CD14-positive monocyte (primary cell): ENCODE results near the gene MYO5C. TPM values are rescaled to one million over a fixed set of nuclear protein-coding genes. Genes with fewer than 3 reads are reported as not detected.

Experiments
- DNase-seq, 3 donors: peaks; one replicate each; pipeline ENCODE4 v3.0.0-alpha.2; 2011 to 2022
- H2AFZ ChIP-seq: 2 replicates; pipeline ENCODE4 v1.6.0; 2012; ENCODE audit warnings: mild to moderate bottlenecking, low read depth, low read length, inconsistent platforms; ENCODE audit not compliant: insufficient read depth, poor library complexity, severe bottlenecking
- H3K27ac ChIP-seq, 2 donors: 1 replicate in 1 of 2; 2 replicates in 1 of 2; pipeline ENCODE4 v1.5.1; 2012 to 2013; ENCODE audit warnings: low read length in 2 of 2, control low read depth in 1 of 2, inconsistent platforms in 1 of 2, low read depth in 1 of 2, mild to moderate bottlenecking in 1 of 2
- H3K27me3 ChIP-seq, 2 donors: one replicate each; pipeline versions ENCODE4 v1.6.0 to v1.6.1; 2011 to 2013; ENCODE audit warnings: low read length in 2 of 2; ENCODE audit not compliant: control insufficient read depth in 2 of 2, insufficient read depth in 2 of 2
- H3K36me3 ChIP-seq, 2 donors: replicated peaks in 1 of 2; 1 replicate in 1 of 2; 2 replicates in 1 of 2; pipeline versions ENCODE4 v1.5.1 to v1.6.1; 2012 to 2013; ENCODE audit warnings: low read length in 2 of 2, control low read depth in 1 of 2, inconsistent platforms in 1 of 2, mild to moderate bottlenecking in 1 of 2; ENCODE audit not compliant: insufficient read depth in 2 of 2, control insufficient read depth in 1 of 2
- H3K4me1 ChIP-seq, 2 donors: 1 replicate in 1 of 2; 2 replicates in 1 of 2; pipeline versions ENCODE4 v1.5.1 to v1.6.1; 2012 to 2013; ENCODE audit warnings: low read length in 2 of 2, control low read depth in 1 of 2, inconsistent platforms in 1 of 2, mild to moderate bottlenecking in 1 of 2, moderate library complexity in 1 of 2; ENCODE audit not compliant: insufficient read depth in 2 of 2, control insufficient read depth in 1 of 2
- H3K4me2 ChIP-seq: replicated peaks from 2 replicates; pipeline ENCODE3; 2012; ENCODE audit warnings: low read length, moderate library complexity, mild to moderate bottlenecking; ENCODE audit not compliant: poor library complexity, severe bottlenecking; ENCODE audit errors: extremely low read depth
- H3K4me3 ChIP-seq, 3 experiments: fragments of 200-600 bp in 1 of 3; sonication (generic) in 1 of 3; replicated peaks in 1 of 3; 1 replicate in 2 of 3; 2 replicates in 1 of 3; pipeline ENCODE4 v1.5.1; 2011 to 2013; ENCODE audit warnings: low read length in 3 of 3, mild to moderate bottlenecking in 3 of 3, control low read depth in 2 of 3, low read depth in 2 of 3, inconsistent platforms in 1 of 3, moderate library complexity in 1 of 3
- H3K79me2 ChIP-seq: 2 replicates; pipeline ENCODE4 v1.6.0; 2012; ENCODE audit warnings: mild to moderate bottlenecking, control low read depth, inconsistent platforms, low read length, moderate library complexity; ENCODE audit not compliant: insufficient read depth
- H3K9ac ChIP-seq: 2 replicates; pipeline ENCODE4 v1.6.0; 2017; ENCODE audit warnings: low read length, mild to moderate bottlenecking; ENCODE audit not compliant: insufficient read depth, poor library complexity, severe bottlenecking
- H3K9me3 ChIP-seq, 2 donors: replicated peaks in 1 of 2; 1 replicate in 1 of 2; 2 replicates in 1 of 2; pipeline versions ENCODE4 v1.5.1 to v1.6.1; 2012 to 2013; ENCODE audit warnings: low read length in 2 of 2, control low read depth in 1 of 2; ENCODE audit not compliant: control insufficient read depth in 1 of 2, insufficient read depth in 1 of 2
- H4K20me1 ChIP-seq: 2 replicates; pipeline ENCODE4 v1.6.0; 2012; ENCODE audit warnings: mild to moderate bottlenecking, low read length, control low read depth, moderate library complexity; ENCODE audit not compliant: insufficient read depth
- H3K27ac Mint-ChIP-seq, 7 donors: one replicate each; pipeline ENCODE4 v1.8.0; 2020; ENCODE audit warnings: mild to moderate bottlenecking in 7 of 7, mixed read lengths in 7 of 7, moderate library complexity in 6 of 7, inconsistent platforms in 2 of 7
- H3K27me3 Mint-ChIP-seq, 3 donors: one replicate each; pipeline ENCODE4 v1.8.0; 2021 to 2022; ENCODE audit warnings: low read depth in 3 of 3, mild to moderate bottlenecking in 3 of 3, mixed read lengths in 3 of 3, moderate library complexity in 3 of 3, inconsistent platforms in 1 of 3
- H3K36me3 Mint-ChIP-seq, 2 donors: one replicate each; pipeline ENCODE4 v1.8.0; 2020; ENCODE audit warnings: mixed read lengths in 2 of 2, inconsistent platforms in 1 of 2, mild to moderate bottlenecking in 1 of 2
- H3K4me1 Mint-ChIP-seq: one replicate; pipeline ENCODE4 v1.8.0; 2020; ENCODE audit warnings: mild to moderate bottlenecking, mixed read lengths
- H3K4me3 Mint-ChIP-seq, 2 donors: one replicate each; pipeline ENCODE4 v1.8.0; 2020; ENCODE audit warnings: mild to moderate bottlenecking in 2 of 2, mixed read lengths in 2 of 2, moderate library complexity in 1 of 2
- H3K9me3 Mint-ChIP-seq, 7 donors: one replicate each; pipeline ENCODE4 v1.8.0; 2020 to 2022; ENCODE audit warnings: mixed read lengths in 7 of 7, mild to moderate bottlenecking in 6 of 7, moderate library complexity in 6 of 7, inconsistent platforms in 2 of 7
- CTCF ChIP-seq: fragments of 200-600 bp; IDR thresholded peaks from one replicate; pipeline ENCODE4 v1.8.0; 2022; ENCODE audit warnings: antibody characterized with exemption, mild to moderate bottlenecking
- WGBS: methylation state at CpG from one replicate; pipeline ENCODE4 v1.1.5; 2013; ENCODE audit warnings: missing lambda C conversion rate; ENCODE audit not compliant: insufficient coverage; 5-methylcytosine and 5-hydroxymethylcytosine counted together
- intact Hi-C, 2 donors: fragments of 100-400 bp; cut with micrococcal nuclease; formaldehyde crosslinking; loops; one replicate each; pipeline versions ENCODE4 v1.15.0 to v1.15.1; 2023
- polyA plus RNA-seq, 3 donors: library from polyadenylated mRNA; depleted of rRNA in 1 of 3; unstranded in 2 of 3; stranded (reverse) in 1 of 3; fragments of 300-500 nt in 2 of 3; fragments of >200 nt in 1 of 3; fragmentation: Illumina TruSeq in 2 of 3; gene quantifications; 1 replicate in 2 of 3; 2 replicates in 1 of 3; pipeline ENCODE4 v1.2.3, GENCODE V29; 2012 to 2021

MYO5C gene
- polyA plus RNA-seq, 3 donors = 0.20 TPM; not detected in 2

GRCh38 chr15:52218371-52218770, 77.2 kb downstream of the MYO5C start:
- no peak overlapping the region for H2AFZ ChIP-seq
- intact Hi-C loops = no loop called here
- H3K4me2 ChIP-seq = no peak overlapping the region
- Mint-ChIP-seq H3K36me3 (no peaks in the 10 kb centered on the region), H3K27me3 (no peaks in the 10 kb centered on the region), H3K9me3 (peaks cover 0 to 2% (median 0%) of the 10 kb centered on the region in 7 donors), H3K27ac (no peak overlapping the region), H3K4me1 (no peaks in the 10 kb centered on the region), H3K4me3 (no peak overlapping the region)
- no peaks in the 10 kb centered on the region for H3K27me3 ChIP-seq
- no peaks in the 10 kb centered on the region for H3K4me1 ChIP-seq
- no peak overlapping the region for H3K9ac ChIP-seq
- no peaks in the 10 kb centered on the region for H3K9me3 ChIP-seq
- H3K27ac ChIP-seq = no peak overlapping the region
- no peaks in the 10 kb centered on the region for H3K36me3 ChIP-seq
- WGBS = 100% methylated on average over 1 of the region's 3 CpGs
- H4K20me1 ChIP-seq = no peaks in the 10 kb centered on the region
- H3K79me2 ChIP-seq = no peaks in the 10 kb centered on the region
- TF ChIP-seq CTCF = no peak
- H3K4me3 ChIP-seq = no peak overlapping the region
- DNase-seq = no peak

- Histone ChIP-seq H3K4me3 (no peak overlapping the region), H3K4me2 (no peak overlapping the region), H3K9ac (no peak overlapping the region), H3K9me3 (no peaks in the 10 kb centered on the region), H3K79me2 (no peaks in the 10 kb centered on the region), H4K20me1 (no peaks in the 10 kb centered on the region), H3K27me3 (no peaks in the 10 kb centered on the region), H3K4me1 (no peaks in the 10 kb centered on the region), H3K27ac (no peak overlapping the region), H3K36me3 (no peaks in the 10 kb centered on the region), H2AFZ (no peak overlapping the region)
- no peak for TF ChIP-seq CTCF
- DNase-seq = no peak
- H3K9me3 Mint-ChIP-seq = peaks cover 0 to 2% (median 0%) of the 10 kb centered on the region in 7 donors
- no peak overlapping the region for H3K27ac Mint-ChIP-seq
- no peaks in the 10 kb centered on the region for H3K36me3 Mint-ChIP-seq
- no peaks in the 10 kb centered on the region for H3K4me1 Mint-ChIP-seq
- WGBS = 94% methylated on average over 7 of the region's 10 CpGs
- intact Hi-C loops = no loop called here
- no peaks in the 10 kb centered on the region for H3K27me3 Mint-ChIP-seq
- no peak overlapping the region for H3K4me3 Mint-ChIP-seq
These were observed 78.4 kb downstream of the MYO5C start for GRCh38 chr15:52217186-52217585.
